OCI-LY1 (cell line): ENCODE measurements around the gene C22orf39.

Experiments
- H2AFZ ChIP-seq: fragments of 200-600 bp; sonication (generic), shearing (Covaris generic); 2 replicates; pipeline ENCODE4 v1.6.0; 2014; ENCODE audit warnings: antibody characterized with exemption, mild to moderate bottlenecking, low read length
- H3F3A ChIP-seq: fragments of 200-600 bp; sonication (generic), shearing (Covaris generic); 2 replicates; pipeline ENCODE4 v1.6.0; 2014; ENCODE audit warnings: mild to moderate bottlenecking, antibody characterized with exemption, low read length, moderate library complexity; ENCODE audit not compliant: insufficient read depth
- H3K27ac ChIP-seq: fragments of 200-600 bp; sonication (generic); 2 replicates; pipeline ENCODE4 v1.5.1; 2014; ENCODE audit warnings: low read length, mixed run types, mild to moderate bottlenecking, low read depth; ENCODE audit not compliant: poor library complexity, severe bottlenecking
- H3K27me3 ChIP-seq: fragments of 200-600 bp; sonication (generic); 2 replicates; pipeline ENCODE4 v1.6.0; 2014; ENCODE audit warnings: antibody characterized with exemption, mild to moderate bottlenecking, low read length, moderate library complexity; ENCODE audit not compliant: insufficient read depth
- H3K36me3 ChIP-seq: fragments of 200-600 bp; sonication (generic); 2 replicates; pipeline ENCODE4 v1.6.1; 2014; ENCODE audit warnings: mild to moderate bottlenecking, antibody characterized with exemption, low read length, moderate library complexity, mixed read lengths; ENCODE audit not compliant: insufficient read depth
- H3K4me1 ChIP-seq: fragments of 200-600 bp; sonication (generic); 2 replicates; pipeline ENCODE4 v1.5.1; 2014; ENCODE audit warnings: mild to moderate bottlenecking, low read length, moderate library complexity; ENCODE audit not compliant: insufficient read depth, severe bottlenecking
- H3K4me2 ChIP-seq: fragments of 200-600 bp; sonication (generic), shearing (Covaris generic); 2 replicates; pipeline ENCODE4 v1.6.1; 2014; ENCODE audit warnings: low read length
- H3K4me3 ChIP-seq: fragments of 200-600 bp; sonication (generic); 2 replicates; pipeline ENCODE4 v1.5.1; 2014; ENCODE audit warnings: low read length, low read depth, mild to moderate bottlenecking, mixed read lengths; ENCODE audit not compliant: poor library complexity, severe bottlenecking
- H3K79me2 ChIP-seq: fragments of 200-600 bp; shearing (Covaris generic); 2 replicates; pipeline ENCODE4 v1.6.1; 2016; ENCODE audit warnings: mixed run types, low read length, mixed read lengths; ENCODE audit not compliant: insufficient read depth
- H3K9ac ChIP-seq: fragments of 200-600 bp; sonication (generic), shearing (Covaris generic); 2 replicates; pipeline ENCODE4 v1.6.1; 2014; ENCODE audit warnings: mild to moderate bottlenecking, low read length, mixed read lengths
- H3K9me2 ChIP-seq: fragments of 200-600 bp; sonication (generic), shearing (Covaris generic); 2 replicates; pipeline ENCODE4 v1.6.1; 2014; ENCODE audit warnings: low read depth, mild to moderate bottlenecking, low read length, mixed read lengths
- H3K9me3 ChIP-seq: fragments of 200-600 bp; shearing (Covaris generic); 2 replicates; pipeline ENCODE4 v1.6.1; 2014; ENCODE audit warnings: low read length, mixed read lengths
- H4K20me1 ChIP-seq: fragments of 200-600 bp; sonication (generic), shearing (Covaris generic); 2 replicates; pipeline ENCODE4 v1.6.0; 2016; ENCODE audit warnings: mild to moderate bottlenecking, low read length; ENCODE audit not compliant: insufficient read depth
- CTCF ChIP-seq: fragments of 200-600 bp; sonication (generic), shearing (Covaris generic); IDR thresholded peaks from 2 replicates; pipeline ENCODE4 v1.5.1; 2017; ENCODE audit warnings: mild to moderate bottlenecking, antibody characterized with exemption, low read length, moderate library complexity, mixed read lengths
- EZH2 ChIP-seq: fragments of 200-600 bp; sonication (generic), shearing (Covaris generic); IDR thresholded peaks from 2 replicates; pipeline ENCODE4 v1.8.0; 2017; ENCODE audit warnings: borderline replicate concordance, mixed run types, mild to moderate bottlenecking, antibody characterized with exemption, low read length, moderate library complexity, mixed read lengths

Gene C22orf39

DNA sequence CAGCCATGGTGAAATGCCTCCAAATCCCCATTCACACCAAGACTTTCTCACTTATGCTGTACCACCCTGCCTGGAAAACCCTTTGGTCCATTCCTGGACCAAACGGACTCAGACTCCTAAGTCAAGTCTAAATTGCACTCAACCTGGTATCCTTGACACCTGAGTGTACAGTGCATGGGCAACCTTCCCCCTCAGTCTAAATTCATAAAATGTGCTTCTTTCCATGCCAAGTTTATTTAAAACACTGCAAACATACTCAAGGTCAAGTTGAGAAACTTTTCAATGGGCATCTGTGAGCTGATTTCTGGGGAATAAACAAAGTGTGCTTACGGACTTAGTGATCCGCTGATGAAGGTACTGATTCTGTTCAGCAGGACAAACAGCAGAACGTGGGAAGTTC, 42.4 kb downstream of the C22orf39 start:
- Histone ChIP-seq H3K79me2 (no peaks in the 10 kb centered on the region), H3F3A (no peaks in the 10 kb centered on the region), H4K20me1 (no peaks in the 10 kb centered on the region), H3K4me1 (no peaks in the 10 kb centered on the region), H2AFZ (no peak overlapping the region), H3K4me3 (no peak overlapping the region), H3K9ac (no peak overlapping the region), H3K9me2 (no peaks in the 10 kb centered on the region), H3K9me3 (no peaks in the 10 kb centered on the region), H3K27me3 (no peaks in the 10 kb centered on the region), H3K27ac (no peak overlapping the region), H3K36me3 (peaks cover 90% of the 10 kb centered on the region), H3K4me2 (no peak overlapping the region)
- TF ChIP-seq EZH2 (no peak), CTCF (no peak)

- TF ChIP-seq EZH2 (no peak), CTCF (no peak)
- H3K4me3 ChIP-seq = no peak overlapping the region
- H2AFZ ChIP-seq = no peak overlapping the region
- H3K9me3 ChIP-seq = no peaks in the 10 kb centered on the region
- peaks cover 90% of the 10 kb centered on the region for H3K36me3 ChIP-seq
- no peaks in the 10 kb centered on the region for H3K79me2 ChIP-seq
- no peak overlapping the region for H3K9ac ChIP-seq
- H3K27ac ChIP-seq = no peak overlapping the region
- H3K9me2 ChIP-seq = no peaks in the 10 kb centered on the region
- no peaks in the 10 kb centered on the region for H4K20me1 ChIP-seq
- no peaks in the 10 kb centered on the region for H3F3A ChIP-seq
- H3K4me1 ChIP-seq = no peaks in the 10 kb centered on the region
- H3K4me2 ChIP-seq = no peak overlapping the region
- H3K27me3 ChIP-seq = no peaks in the 10 kb centered on the region
These were observed 42.8 kb downstream of the C22orf39 start for GRCh38 chr22:19404676-19405075.

DNA sequence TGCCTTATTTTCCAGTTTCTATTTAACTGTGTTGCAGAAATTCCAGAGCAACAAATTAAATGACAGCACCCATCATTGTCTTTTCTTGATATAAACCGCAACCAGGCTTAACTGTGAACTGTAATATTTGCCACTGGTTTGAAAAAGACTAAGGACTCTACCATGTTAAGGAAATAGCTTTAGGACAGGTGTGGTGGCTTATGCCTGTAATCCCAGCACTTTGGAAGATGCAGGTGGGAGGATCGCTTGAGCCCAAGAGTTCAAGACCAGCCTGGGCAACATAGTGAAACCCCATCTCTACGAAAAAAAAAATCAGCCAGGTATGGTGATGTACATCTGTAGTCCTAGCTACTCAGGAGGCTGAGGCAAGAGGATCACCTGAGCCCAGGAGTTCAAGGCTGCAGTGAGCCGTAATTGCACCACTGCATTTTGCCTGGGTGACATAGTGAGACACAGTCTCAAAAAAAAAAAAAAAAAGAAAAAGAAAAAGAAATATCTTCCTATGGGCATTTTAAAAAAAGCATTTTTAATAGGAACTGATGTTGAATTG, 44.8 kb downstream of the C22orf39 start:
- Histone ChIP-seq H4K20me1 (no peaks in the 10 kb centered on the region), H2AFZ (no peak overlapping the region), H3K9me3 (no peaks in the 10 kb centered on the region), H3K4me3 (no peak overlapping the region), H3F3A (no peaks in the 10 kb centered on the region), H3K4me2 (no peak overlapping the region), H3K4me1 (no peaks in the 10 kb centered on the region), H3K9ac (no peak overlapping the region), H3K79me2 (no peaks in the 10 kb centered on the region), H3K27ac (no peak overlapping the region), H3K9me2 (no peaks in the 10 kb centered on the region), H3K27me3 (no peaks in the 10 kb centered on the region), H3K36me3 (peaks cover 89% of the 10 kb centered on the region)
- TF ChIP-seq CTCF = no peak
- TF ChIP-seq EZH2 = no peak
